Stimulated activated CD8-positive, alpha-beta memory T cell treated with anti-CD3 and anti-CD28 coated beads, Interleukin-15, amount 100 ng/mL, for 4 hours (primary cell): ENCODE data around the gene SLC6A13.

Experiments used
- DNase-seq, 2 donors: peaks; one replicate each; pipeline ENCODE4 v3.0.0-alpha.2; 2020; ENCODE audit warnings: low read depth in 2 of 2

SLC6A13 gene

DNA sequence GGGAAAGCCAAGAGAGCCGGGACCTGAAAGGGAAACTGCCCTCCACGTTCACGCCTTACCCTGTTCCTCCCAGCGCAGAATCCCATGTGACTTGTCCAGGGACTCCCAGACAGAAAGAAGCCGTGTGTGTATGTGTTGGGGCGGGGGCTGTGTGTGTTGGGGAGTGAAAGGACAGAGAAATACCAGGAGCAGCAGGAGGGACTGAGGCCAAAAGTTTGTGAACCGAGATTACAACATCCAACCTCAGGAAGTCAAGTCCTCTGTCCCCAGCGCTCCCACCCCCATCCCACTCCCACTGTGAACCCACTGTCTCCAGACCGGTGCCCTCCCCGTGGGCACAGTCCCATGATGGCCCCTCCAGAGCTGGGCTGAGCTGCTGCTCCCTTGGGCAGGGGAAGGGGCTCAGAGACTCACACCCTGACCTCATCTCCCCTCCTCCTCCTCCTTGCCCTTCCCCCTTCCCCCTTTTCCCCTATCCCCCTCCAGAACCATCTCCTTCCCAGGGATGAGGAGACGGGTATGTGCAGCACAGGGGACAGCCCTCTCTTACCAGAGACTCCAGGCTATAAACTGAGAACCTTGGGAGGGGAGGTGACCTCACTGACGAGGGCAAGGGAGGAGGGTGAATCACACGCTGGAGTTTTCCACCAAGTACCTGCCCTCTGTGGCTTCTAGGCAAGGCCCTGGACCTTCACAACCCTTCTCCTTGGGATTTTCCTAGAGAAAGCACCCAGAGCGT, 48.5 kb downstream of the SLC6A13 start, which contains the start of gene SLC6A12:
SLC6A12 (minus strand) TSS at position 155 of the 739 bp plus-strand sequence. CDS start 4,171 bp downstream, outside the sequence.
- no peak for DNase-seq

GRCh38 chr12:213527-213932, 49.1 kb downstream of the SLC6A13 start:
- no peak for DNase-seq

GRCh38 chr12:212715-213526, 49.7 kb downstream of the SLC6A13 start:
- no peak for DNase-seq

GRCh38 chr12:212415-212714, 50.3 kb downstream of the SLC6A13 start:
- no peak for DNase-seq

GRCh38 chr12:211639-212414, 50.8 kb downstream of the SLC6A13 start:
- no peak for DNase-seq

DNA sequence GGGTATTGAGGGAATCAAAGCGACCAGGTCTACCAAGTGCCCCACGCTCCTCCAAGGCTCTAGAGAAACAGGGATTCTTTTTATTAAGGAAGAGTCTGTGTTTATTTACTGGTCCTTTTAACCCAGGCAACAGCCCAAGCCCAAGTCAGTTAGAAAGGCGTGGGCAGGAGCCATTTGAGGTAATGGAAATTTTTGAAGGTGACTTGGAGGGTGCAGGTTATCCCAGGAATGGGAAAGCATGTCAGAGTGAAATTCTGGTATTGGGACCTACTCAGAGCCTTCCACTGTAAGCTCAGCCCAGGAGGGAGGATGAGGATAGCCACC, 51.5 kb downstream of the SLC6A13 start:
- DNase-seq, result no peak

- DNase-seq, result no peak
Measured at GRCh38 chr12:210277-211141, 52.1 kb downstream of the SLC6A13 start.

GRCh38 chr12:209851-210250, 52.8 kb downstream of the SLC6A13 start:
- DNase-seq, result no peak

- no peak for DNase-seq
Measured at GRCh38 chr12:209246-209645, 53.4 kb downstream of the SLC6A13 start.

GRCh38 chr12:208813-209212, 53.8 kb downstream of the SLC6A13 start:
- DNase-seq, result no peak

DNA sequence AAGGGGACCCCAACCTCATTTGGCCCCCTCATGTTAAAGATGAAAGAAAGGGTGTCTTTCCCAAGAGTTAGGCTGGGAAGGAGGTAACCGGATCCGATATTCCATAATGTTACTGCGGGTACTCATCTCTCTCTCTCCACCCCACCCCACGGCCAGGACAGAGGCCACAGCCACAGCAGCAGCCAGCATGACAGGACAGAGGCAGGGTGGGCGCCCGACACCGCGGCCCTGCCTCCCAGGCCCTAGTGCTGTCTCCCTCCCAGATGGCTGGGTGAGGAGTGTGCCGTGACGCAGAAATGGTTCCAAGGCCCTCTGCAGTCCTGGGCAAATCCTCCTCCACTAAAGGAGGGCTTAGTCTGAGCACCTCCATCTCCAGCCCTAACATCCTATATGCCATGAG, 54.8 kb downstream of the SLC6A13 start:
- DNase-seq, result no peak

GRCh38 chr12:206746-207440, 55.7 kb downstream of the SLC6A13 start:
- no peak for DNase-seq

DNA sequence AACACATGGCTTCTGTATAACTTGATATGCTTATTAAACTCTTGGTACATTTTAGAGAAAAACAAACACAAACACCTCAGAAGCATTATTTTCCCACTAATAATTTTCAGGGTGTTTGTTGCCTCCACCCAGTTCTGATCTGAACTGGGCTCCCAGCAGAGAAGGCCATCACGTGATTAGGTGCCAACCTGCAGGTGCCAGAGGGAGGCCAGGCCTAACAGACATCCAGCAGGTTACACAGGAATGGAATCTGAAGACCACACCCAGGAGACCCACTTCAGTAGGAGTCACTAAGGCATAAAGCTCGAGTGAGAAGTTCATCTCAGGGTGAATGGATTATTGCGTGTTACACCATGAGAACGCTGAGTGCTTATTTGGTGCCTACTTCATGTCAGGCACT, 57.6 kb downstream of the SLC6A13 start:
- DNase-seq, result no peak

- DNase-seq, result no peak
Measured at GRCh38 chr12:204261-204678, 58.4 kb downstream of the SLC6A13 start.

DNA sequence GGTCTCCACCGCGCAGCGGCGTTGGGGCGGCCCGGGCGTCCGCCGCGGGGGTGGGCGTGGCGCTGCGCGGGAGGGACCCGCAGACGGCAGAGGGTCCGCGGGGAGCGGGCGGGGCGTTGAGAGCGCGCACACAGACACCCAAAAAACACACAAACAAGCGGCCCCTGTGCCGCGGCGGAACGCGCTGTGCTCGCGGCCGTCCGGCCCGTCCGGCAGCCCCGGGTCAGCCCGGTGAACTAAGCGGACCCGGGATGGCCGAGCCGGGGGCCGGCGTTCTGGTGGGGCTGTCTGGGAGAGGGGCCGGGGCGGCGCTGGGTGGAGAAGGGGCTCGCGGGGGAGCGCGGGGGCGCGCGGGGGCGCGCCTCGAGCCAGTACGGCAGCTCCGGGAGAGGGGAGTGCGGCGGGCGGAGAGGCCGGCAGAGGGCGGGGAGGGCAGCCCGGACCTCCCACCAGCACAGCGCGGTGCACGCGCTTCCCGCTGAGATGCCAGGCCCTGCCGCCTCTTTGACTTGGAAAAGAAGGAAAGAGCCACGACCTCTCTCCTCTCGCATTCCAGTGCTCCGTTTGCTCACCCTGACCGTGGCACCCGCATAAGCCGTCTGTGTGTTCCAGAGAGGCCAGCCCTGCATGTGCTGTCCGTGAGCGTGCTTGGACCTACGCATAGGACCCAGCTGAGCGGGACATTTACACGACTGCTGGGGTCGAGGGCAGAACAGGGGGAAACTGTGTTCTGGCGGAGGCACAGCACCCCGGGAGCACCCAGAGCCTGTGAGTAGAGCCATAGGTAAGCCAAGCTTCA, 59.0 kb downstream of the SLC6A13 start:
- DNase-seq, result no peak

DNA sequence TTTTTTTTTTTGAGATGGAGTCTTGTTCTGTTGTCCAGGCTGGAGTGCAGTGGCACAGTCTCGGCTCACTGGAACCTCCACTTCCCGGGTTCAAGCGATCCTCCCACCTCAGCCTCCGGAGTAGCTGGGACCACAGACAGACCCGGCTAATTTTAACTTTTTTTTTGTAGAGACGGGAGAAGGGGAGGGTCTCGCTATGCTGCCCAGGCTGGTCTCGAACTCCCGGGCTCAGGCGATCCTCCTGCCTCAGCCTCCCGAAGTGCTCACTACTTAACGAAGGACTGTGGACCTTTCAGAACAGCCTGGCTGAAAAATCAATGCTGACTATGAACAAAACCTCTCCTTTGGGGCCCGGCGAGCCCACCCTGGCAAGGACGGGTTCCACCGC, 59.6 kb downstream of the SLC6A13 start:
- no peak for DNase-seq

DNA sequence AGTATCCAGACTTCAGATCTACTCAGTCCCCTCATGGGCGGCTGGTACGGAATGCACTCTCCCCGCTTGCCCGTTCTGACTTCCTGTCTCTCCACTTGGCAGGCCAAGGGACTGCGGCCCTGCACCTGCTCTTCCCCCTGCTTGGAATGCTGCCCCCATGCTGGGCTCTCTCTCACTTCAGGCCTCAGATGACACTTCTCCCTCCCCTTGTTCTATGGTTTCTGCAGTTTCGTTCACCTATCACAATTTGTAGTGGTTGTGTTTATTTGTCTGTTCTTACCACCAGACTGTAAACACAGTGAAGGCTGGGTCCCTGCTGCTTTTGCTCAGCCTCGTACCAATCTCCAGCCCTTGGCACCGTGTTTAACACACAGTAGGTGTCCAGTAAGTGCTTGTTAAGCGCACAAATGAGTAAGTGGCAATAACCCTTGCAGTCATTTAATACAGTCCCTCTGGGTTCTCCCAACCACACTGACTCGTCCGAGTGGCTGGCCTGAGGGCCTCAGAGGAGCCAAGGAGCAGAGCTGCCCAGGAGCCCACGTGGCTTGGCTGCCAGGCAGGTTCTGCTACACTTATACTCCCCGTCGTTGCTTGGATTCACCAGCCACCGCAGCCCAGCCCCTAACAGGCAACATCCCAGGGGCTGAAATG, 60.4 kb downstream of the SLC6A13 start:
- DNase-seq, result no peak

GRCh38 chr12:201361-201760, 61.3 kb downstream of the SLC6A13 start:
- no peak for DNase-seq

GRCh38 chr12:198705-199104, 63.9 kb downstream of the SLC6A13 start:
- no peak for DNase-seq
